Measurements from ENCODE around the gene ANO3. TPM values are rescaled to one million over a fixed set of nuclear protein-coding genes. Genes with fewer than 3 reads are reported as not detected.

Gene ANO3
- total RNA-seq, 2 experiments from 2014 or later, result not detected

- Histone ChIP-seq H3K4me3 (ENCODE audit: low read length) (no peak overlapping the region), H3K27me3 (ENCODE audit: control insufficient read depth in 1 of 2, insufficient read depth in 2 of 2, low read length in 2 of 2) (peaks cover 0 to 3% of the 10 kb centered on the region in 2 experiments), H3K4me1 (ENCODE audit: insufficient read depth, low read length) (no peaks in the 10 kb centered on the region), H3K9me3 (ENCODE audit: control insufficient read depth in 1 of 2, insufficient read depth in 1 of 2, low read length in 2 of 2) (peaks cover 0 to 8% of the 10 kb centered on the region in 2 experiments), H3K27ac (ENCODE audit: low read depth in 1 of 2, low read length in 2 of 2) (no peak overlapping the region), H3K36me3 (ENCODE audit: insufficient read depth, low read length) (no peaks in the 10 kb centered on the region)
- no peak for TF ChIP-seq CTCF (IDR thresholded peaks at IDR 0.05)
- CTCF ChIA-PET, result no interaction called here
- ATAC-seq (ENCODE audit: poor library complexity) (no peak), DNase-seq (no peak)
- Mint-ChIP-seq H3K4me3 (no peak overlapping the region), H3K36me3 (ENCODE audit: low read depth) (no peaks in the 10 kb centered on the region), H3K9me3 (peaks cover 2% of the 10 kb centered on the region), H3K27me3 (peaks cover 27% of the 10 kb centered on the region), H3K27ac (no peak overlapping the region), H3K4me1 (ENCODE audit: low read depth) (no peaks in the 10 kb centered on the region)
- intact Hi-C loops (cut with DNase I, micrococcal nuclease), result no loop called here
- POLR2A ChIA-PET, result no interaction called here
Measured at GRCh38 chr11:26333906-26334305, 2.0 kb downstream of the ANO3 start.

GRCh38 chr11:26335903-26336302 lies 4.0 kb downstream of the ANO3 start:
- POLR2A ChIA-PET, result no interaction called here
- Histone ChIP-seq H3K9me3 (ENCODE audit: control insufficient read depth in 1 of 2, insufficient read depth in 1 of 2, low read length in 2 of 2) (peaks cover 0 to 9% of the 10 kb centered on the region in 2 experiments), H3K4me1 (ENCODE audit: insufficient read depth, low read length) (no peaks in the 10 kb centered on the region), H3K4me3 (ENCODE audit: low read length) (no peak overlapping the region), H3K27me3 (ENCODE audit: control insufficient read depth in 1 of 2, insufficient read depth in 2 of 2, low read length in 2 of 2) (peaks cover 0 to 3% of the 10 kb centered on the region in 2 experiments), H3K27ac (ENCODE audit: low read depth in 1 of 2, low read length in 2 of 2) (no peak overlapping the region), H3K36me3 (ENCODE audit: insufficient read depth, low read length) (no peaks in the 10 kb centered on the region)
- CTCF ChIA-PET, result no interaction called here
- Mint-ChIP-seq H3K4me3 (no peak overlapping the region), H3K27me3 (peaks cover 17% of the 10 kb centered on the region), H3K36me3 (ENCODE audit: low read depth) (no peaks in the 10 kb centered on the region), H3K9me3 (no peaks in the 10 kb centered on the region), H3K27ac (no peak overlapping the region), H3K4me1 (ENCODE audit: low read depth) (no peaks in the 10 kb centered on the region)
- DNase-seq (no peak), ATAC-seq (ENCODE audit: poor library complexity) (no peak)
- TF ChIP-seq CTCF (IDR thresholded peaks at IDR 0.05), result no peak
- intact Hi-C loops (cut with DNase I, micrococcal nuclease), result no loop called here

- CTCF ChIA-PET, result no interaction called here
- no peak for ATAC-seq (ENCODE audit: poor library complexity)
Measured at GRCh38 chr11:26344647-26345046, 12.7 kb downstream of the ANO3 start.

More at GRCh38 chr11:26344647-26345046, 12.7 kb downstream of the ANO3 start:
- no peak for TF ChIP-seq CTCF (IDR thresholded peaks at IDR 0.05)
- H3K27me3 ChIP-seq (ENCODE audit: control insufficient read depth in 1 of 2, insufficient read depth in 2 of 2, low read length in 2 of 2), result no peaks in the 10 kb centered on the region
- POLR2A ChIA-PET, result no interaction called here
- no peak overlapping the region for H3K27ac ChIP-seq (ENCODE audit: low read depth in 1 of 2, low read length in 2 of 2)
- H3K4me1 ChIP-seq (ENCODE audit: insufficient read depth, low read length), result no peaks in the 10 kb centered on the region
- intact Hi-C loops (cut with DNase I, micrococcal nuclease), result no loop called here
- H3K4me1 Mint-ChIP-seq (ENCODE audit: low read depth), result no peaks in the 10 kb centered on the region
- DNase-seq, result no peak
- no peaks in the 10 kb centered on the region for H3K27me3 Mint-ChIP-seq
- H3K9me3 ChIP-seq (ENCODE audit: control insufficient read depth in 1 of 2, insufficient read depth in 1 of 2, low read length in 2 of 2), result peaks cover 0 to 9% of the 10 kb centered on the region in 2 experiments
- no peak overlapping the region for H3K27ac Mint-ChIP-seq
- no peak overlapping the region for H3K4me3 ChIP-seq (ENCODE audit: low read length)
- no peaks in the 10 kb centered on the region for H3K9me3 Mint-ChIP-seq
- H3K36me3 Mint-ChIP-seq (ENCODE audit: low read depth), result no peaks in the 10 kb centered on the region
- no peak overlapping the region for H3K4me3 Mint-ChIP-seq
- H3K36me3 ChIP-seq (ENCODE audit: insufficient read depth, low read length), result no peaks in the 10 kb centered on the region
